ENCODE measurements around the gene AFP.

AFP gene

GRCh38 chr4:73451981-73452747 is 16.1 kb downstream of the AFP start:
- no peaks in the 10 kb centered on the region for H4K20me1 ChIP-seq (ENCODE audit: insufficient read depth)
- H3K27ac ChIP-seq, result no peak overlapping the region
- H3K4me3 ChIP-seq (IDR thresholded peaks at IDR 0.05; ENCODE audit: insufficient read depth, low read depth, low read length), result no peak overlapping the region
- no peaks in the 10 kb centered on the region for H3K27me3 ChIP-seq (ENCODE audit: insufficient read depth, low read depth)
- H3K36me3 ChIP-seq (ENCODE audit: insufficient read depth), result no peaks in the 10 kb centered on the region
- H3K9ac ChIP-seq, result no peak overlapping the region
- H3K79me2 ChIP-seq (ENCODE audit: insufficient read depth, low read depth), result no peaks in the 10 kb centered on the region
- no peaks in the 10 kb centered on the region for H3K4me1 ChIP-seq (ENCODE audit: low read depth, poor library complexity, severe bottlenecking)
- no peak overlapping the region for H3K4me2 ChIP-seq
- TF ChIP-seq CTCF (conservative IDR thresholded peaks at IDR 0.05; ENCODE audit: low read depth, low read length), result no peak
- H2AFZ ChIP-seq (ENCODE audit: low read depth), result no peak overlapping the region

GRCh38 chr4:73452953-73453700 is 17.1 kb downstream of the AFP start:
- H4K20me1 ChIP-seq (ENCODE audit: insufficient read depth), result no peaks in the 10 kb centered on the region
- H3K4me3 ChIP-seq (IDR thresholded peaks at IDR 0.05; ENCODE audit: insufficient read depth, low read depth, low read length), result no peak overlapping the region
- H3K79me2 ChIP-seq (ENCODE audit: insufficient read depth, low read depth), result no peaks in the 10 kb centered on the region
- H3K4me2 ChIP-seq, result no peak overlapping the region
- no peak for TF ChIP-seq CTCF (conservative IDR thresholded peaks at IDR 0.05; ENCODE audit: low read depth, low read length)
- no peaks in the 10 kb centered on the region for H3K27me3 ChIP-seq (ENCODE audit: insufficient read depth, low read depth)
- no peaks in the 10 kb centered on the region for H3K36me3 ChIP-seq (ENCODE audit: insufficient read depth)
- H3K4me1 ChIP-seq (ENCODE audit: low read depth, poor library complexity, severe bottlenecking), result no peaks in the 10 kb centered on the region
- H3K9ac ChIP-seq, result no peak overlapping the region
- no peak overlapping the region for H2AFZ ChIP-seq (ENCODE audit: low read depth)
- H3K27ac ChIP-seq, result no peak overlapping the region

GRCh38 chr4:73453701-73454005 is 17.6 kb downstream of the AFP start:
- Histone ChIP-seq H3K9ac (no peak overlapping the region), H3K79me2 (ENCODE audit: insufficient read depth, low read depth) (no peaks in the 10 kb centered on the region), H3K4me3 (IDR thresholded peaks at IDR 0.05; ENCODE audit: insufficient read depth, low read depth, low read length) (no peak overlapping the region), H2AFZ (ENCODE audit: low read depth) (no peak overlapping the region), H4K20me1 (ENCODE audit: insufficient read depth) (no peaks in the 10 kb centered on the region), H3K4me1 (ENCODE audit: low read depth, poor library complexity, severe bottlenecking) (no peaks in the 10 kb centered on the region), H3K27ac (no peak overlapping the region), H3K27me3 (ENCODE audit: insufficient read depth, low read depth) (no peaks in the 10 kb centered on the region), H3K4me2 (no peak overlapping the region), H3K36me3 (ENCODE audit: insufficient read depth) (no peaks in the 10 kb centered on the region)
- TF ChIP-seq CTCF (conservative IDR thresholded peaks at IDR 0.05; ENCODE audit: low read depth, low read length), result no peak

- no peak overlapping the region for H3K4me2 ChIP-seq
- no peaks in the 10 kb centered on the region for H4K20me1 ChIP-seq (ENCODE audit: insufficient read depth)
- no peaks in the 10 kb centered on the region for H3K36me3 ChIP-seq (ENCODE audit: insufficient read depth)
- H3K27me3 ChIP-seq (ENCODE audit: insufficient read depth, low read depth), result no peaks in the 10 kb centered on the region
- H2AFZ ChIP-seq (ENCODE audit: low read depth), result no peak overlapping the region
- H3K27ac ChIP-seq, result no peak overlapping the region
- H3K79me2 ChIP-seq (ENCODE audit: insufficient read depth, low read depth), result no peaks in the 10 kb centered on the region
- no peak for TF ChIP-seq CTCF (conservative IDR thresholded peaks at IDR 0.05; ENCODE audit: low read depth, low read length)
- H3K4me1 ChIP-seq (ENCODE audit: low read depth, poor library complexity, severe bottlenecking), result no peaks in the 10 kb centered on the region
- no peak overlapping the region for H3K9ac ChIP-seq
- no peak overlapping the region for H3K4me3 ChIP-seq (IDR thresholded peaks at IDR 0.05; ENCODE audit: insufficient read depth, low read depth, low read length)
These were observed 18.9 kb downstream of the AFP start for GRCh38 chr4:73454920-73455319.
